Sigmoid colon (tissue), 4 donors: Measurements from ENCODE around the gene NBAS.

Experiments
- CTCF ChIP-seq, 4 experiments: fragments of 450-650 bp in 3 of 4; fragments of 200-600 bp in 1 of 4; IDR thresholded peaks; one replicate each; pipeline ENCODE4 v1.5.1; 2016 to 2019; ENCODE audit warnings: antibody characterized with exemption in 4 of 4, mild to moderate bottlenecking in 3 of 4, moderate library complexity in 2 of 4
- EP300 ChIP-seq, 4 donors: sonication (generic); formaldehyde crosslinking; IDR thresholded peaks; one replicate each; pipeline ENCODE4 v1.6.1; 2017; ENCODE audit warnings: antibody characterized with exemption in 4 of 4
- POLR2A ChIP-seq, 2 donors: fragments of 450-650 bp; IDR thresholded peaks; one replicate each; pipeline ENCODE4 v1.6.1; 2016; ENCODE audit warnings: antibody characterized with exemption in 2 of 2, mild to moderate bottlenecking in 2 of 2, moderate library complexity in 2 of 2
- POLR2AphosphoS5 ChIP-seq, 4 donors: sonication (generic); formaldehyde crosslinking; IDR thresholded peaks; one replicate each; pipeline ENCODE4 v1.6.1; 2017; ENCODE audit warnings: antibody characterized with exemption in 4 of 4

GRCh38 chr2:15168116-15168515 lies 393.0 kb downstream of the NBAS start:
- TF ChIP-seq EP300 (IDR thresholded peaks at IDR 0.05), result no peak
- no peak for TF ChIP-seq CTCF (IDR thresholded peaks at IDR 0.05)
- TF ChIP-seq POLR2A (IDR thresholded peaks at IDR 0.05), result no peak
- no peak for TF ChIP-seq POLR2AphosphoS5 (IDR thresholded peaks at IDR 0.05)
